Mesenchymal stem cell (in vitro differentiated cells and primary cell): ENCODE results near the gene PANK1.

Source experiments
- DNase-seq: peaks from one replicate; pipeline ENCODE4 v3.0.0-alpha.2; 2013
- H2AFZ ChIP-seq: one replicate; pipeline ENCODE4 v1.6.1; 2013; ENCODE audit warnings: low read depth, mild to moderate bottlenecking, control low read depth, inconsistent platforms, low read length, moderate library complexity
- H2AK5ac ChIP-seq: 2 replicates; pipeline ENCODE4 v1.6.1; 2013; ENCODE audit warnings: low read length, moderate library complexity, mild to moderate bottlenecking, inconsistent platforms; ENCODE audit not compliant: severe bottlenecking
- H2BK120ac ChIP-seq: one replicate; pipeline ENCODE4 v1.6.1; 2013; ENCODE audit warnings: low read depth, mild to moderate bottlenecking, inconsistent platforms, low read length, moderate library complexity
- H2BK12ac ChIP-seq, 2 experiments: one replicate each; pipeline ENCODE4 v1.6.1; 2013; ENCODE audit warnings: inconsistent platforms in 2 of 2, low read length in 2 of 2, mild to moderate bottlenecking in 2 of 2, moderate library complexity in 2 of 2, control low read depth in 1 of 2
- H2BK15ac ChIP-seq: one replicate; pipeline ENCODE4 v1.6.1; 2013; ENCODE audit warnings: mild to moderate bottlenecking, low read depth, inconsistent platforms; ENCODE audit not compliant: poor library complexity, severe bottlenecking
- H2BK5ac ChIP-seq: 2 replicates; pipeline ENCODE4 v1.6.1; 2013; ENCODE audit warnings: low read depth, mild to moderate bottlenecking, low read length, control low read depth, inconsistent platforms; ENCODE audit not compliant: poor library complexity, severe bottlenecking
- H3K14ac ChIP-seq, 2 experiments: one replicate each; pipeline ENCODE4 v1.6.1; 2013; ENCODE audit warnings: inconsistent platforms in 2 of 2, low read length in 2 of 2, control low read depth in 1 of 2, mild to moderate bottlenecking in 1 of 2, moderate library complexity in 1 of 2
- H3K18ac ChIP-seq, 2 experiments: one replicate each; pipeline ENCODE4 v1.6.1; 2013; ENCODE audit warnings: inconsistent platforms in 2 of 2, low read length in 2 of 2, control low read depth in 1 of 2, low read depth in 1 of 2, mild to moderate bottlenecking in 1 of 2
- H3K23ac ChIP-seq, 2 experiments: one replicate each; pipeline ENCODE4 v1.6.1; 2013; ENCODE audit warnings: inconsistent platforms in 2 of 2, low read length in 2 of 2, mild to moderate bottlenecking in 2 of 2, moderate library complexity in 2 of 2, control low read depth in 1 of 2
- H3K27ac ChIP-seq: 2 replicates; pipeline ENCODE4 v1.5.1; 2013; ENCODE audit warnings: mild to moderate bottlenecking, moderate library complexity, low read length, control low read depth, inconsistent platforms; ENCODE audit not compliant: poor library complexity, severe bottlenecking
- H3K27me3 ChIP-seq, 2 experiments: 2 replicates each; pipeline versions ENCODE4 v1.6.1 to v1.7.0; 2013; ENCODE audit warnings: low read length in 2 of 2, mild to moderate bottlenecking in 2 of 2, moderate library complexity in 2 of 2, control low read depth in 1 of 2, inconsistent platforms in 1 of 2; ENCODE audit not compliant: control insufficient read depth in 1 of 2, insufficient read depth in 1 of 2
- H3K36me3 ChIP-seq, 2 experiments: 2 replicates each; pipeline versions ENCODE4 v1.6.1 to v1.7.0; 2013; ENCODE audit warnings: low read length in 2 of 2, control low read depth in 1 of 2, inconsistent platforms in 1 of 2, low read depth in 1 of 2, mild to moderate bottlenecking in 1 of 2; ENCODE audit not compliant: insufficient read depth in 2 of 2, control insufficient read depth in 1 of 2
- H3K4ac ChIP-seq, 2 experiments: one replicate each; pipeline ENCODE4 v1.6.1; 2013; ENCODE audit warnings: inconsistent platforms in 2 of 2, low read length in 2 of 2, mild to moderate bottlenecking in 2 of 2, moderate library complexity in 2 of 2, control low read depth in 1 of 2, low read depth in 1 of 2
- H3K4me1 ChIP-seq: 2 replicates; pipeline ENCODE4 v1.6.1; 2013; ENCODE audit warnings: low read depth, low read length, control low read depth; ENCODE audit not compliant: control insufficient read depth, insufficient read depth
- H3K4me2 ChIP-seq: 2 replicates; pipeline ENCODE4 v1.6.1; 2013; ENCODE audit warnings: low read length, mild to moderate bottlenecking, inconsistent platforms; ENCODE audit not compliant: poor library complexity, severe bottlenecking
- H3K4me3 ChIP-seq, 2 experiments: 2 replicates each; pipeline versions ENCODE4 v1.5.1 to v1.7.0; 2013; ENCODE audit warnings: low read length in 2 of 2, mild to moderate bottlenecking in 2 of 2, control low read depth in 1 of 2, low read depth in 1 of 2; ENCODE audit not compliant: insufficient read depth in 1 of 2
- H3K79me1 ChIP-seq: replicated peaks from 2 replicates; pipeline ENCODE4 v1.6.1; 2013; ENCODE audit warnings: mild to moderate bottlenecking, control low read depth, low read length, inconsistent platforms; ENCODE audit not compliant: poor library complexity, severe bottlenecking
- H3K9ac ChIP-seq: 2 replicates; pipeline ENCODE4 v1.7.0; 2013; ENCODE audit warnings: mild to moderate bottlenecking, low read length, moderate library complexity
- H3K9me3 ChIP-seq: 2 replicates; pipeline ENCODE4 v1.7.0; 2013; ENCODE audit warnings: mild to moderate bottlenecking, low read length; ENCODE audit not compliant: control insufficient read depth
- H4K8ac ChIP-seq: one replicate; pipeline ENCODE4 v1.6.1; 2013; ENCODE audit warnings: inconsistent platforms, mild to moderate bottlenecking, low read length, moderate library complexity
- H4K91ac ChIP-seq: one replicate; pipeline ENCODE4 v1.6.1; 2013; ENCODE audit warnings: mild to moderate bottlenecking, low read length, inconsistent platforms
- WGBS: methylation state at CpG from one replicate; pipeline ENCODE4 v1.1.7; 2013; ENCODE audit warnings: mixed read lengths; 5-methylcytosine and 5-hydroxymethylcytosine counted together

Gene PANK1

GRCh38 chr10:89556600-89556999 is 88.4 kb downstream of the PANK1 start:
- no peak for DNase-seq
- Histone ChIP-seq H4K8ac (no peak overlapping the region), H2AK5ac (no peak overlapping the region), H3K36me3 (no peaks in the 10 kb centered on the region), H3K14ac (no peak overlapping the region), H4K91ac (no peak overlapping the region), H3K18ac (no peak overlapping the region), H2BK15ac (no peak overlapping the region), H3K23ac (no peak overlapping the region), H3K4ac (no peak overlapping the region), H3K4me2 (no peak overlapping the region), H2AFZ (no peak overlapping the region), H3K27me3 (peaks cover 0 to 11% of the 10 kb centered on the region in 2 experiments), H2BK5ac (no peak overlapping the region), H3K9ac (no peak overlapping the region), H2BK120ac (no peak overlapping the region), H3K79me1 (no peaks in the 10 kb centered on the region), H3K4me3 (no peak overlapping the region), H3K9me3 (no peaks in the 10 kb centered on the region), H3K27ac (peak overlapping the region; percentile 66), H3K4me1 (peaks cover 4% of the 10 kb centered on the region), H2BK12ac (no peak overlapping the region)
- WGBS: 100% methylated on average over 1 of the region's 1 CpG

- Histone ChIP-seq H3K27ac (peak overlapping the region; percentile 66), H2AK5ac (no peak overlapping the region), H4K8ac (no peak overlapping the region), H3K27me3 (peaks cover 0 to 13% of the 10 kb centered on the region in 2 experiments), H3K4me3 (no peak overlapping the region), H3K4me2 (no peak overlapping the region), H2BK5ac (no peak overlapping the region), H2BK12ac (no peak overlapping the region), H3K36me3 (no peaks in the 10 kb centered on the region), H3K4ac (no peak overlapping the region), H3K14ac (no peak overlapping the region), H3K23ac (no peak overlapping the region), H3K4me1 (peaks cover 4% of the 10 kb centered on the region), H2AFZ (no peak overlapping the region), H2BK120ac (no peak overlapping the region), H3K9me3 (no peaks in the 10 kb centered on the region), H3K18ac (peak overlapping the region in 1 of 2 experiments; percentile 7), H4K91ac (no peak overlapping the region), H3K9ac (no peak overlapping the region), H2BK15ac (no peak overlapping the region), H3K79me1 (no peaks in the 10 kb centered on the region)
- WGBS: 91% methylated on average over 6 of the region's 7 CpGs
- no peak for DNase-seq
Measured at GRCh38 chr10:89555688-89556445, 89.2 kb downstream of the PANK1 start.

- no peak overlapping the region for H2BK5ac ChIP-seq
- no peak overlapping the region for H2AFZ ChIP-seq
Measured at GRCh38 chr10:89554433-89554832, 90.6 kb downstream of the PANK1 start.

DNA sequence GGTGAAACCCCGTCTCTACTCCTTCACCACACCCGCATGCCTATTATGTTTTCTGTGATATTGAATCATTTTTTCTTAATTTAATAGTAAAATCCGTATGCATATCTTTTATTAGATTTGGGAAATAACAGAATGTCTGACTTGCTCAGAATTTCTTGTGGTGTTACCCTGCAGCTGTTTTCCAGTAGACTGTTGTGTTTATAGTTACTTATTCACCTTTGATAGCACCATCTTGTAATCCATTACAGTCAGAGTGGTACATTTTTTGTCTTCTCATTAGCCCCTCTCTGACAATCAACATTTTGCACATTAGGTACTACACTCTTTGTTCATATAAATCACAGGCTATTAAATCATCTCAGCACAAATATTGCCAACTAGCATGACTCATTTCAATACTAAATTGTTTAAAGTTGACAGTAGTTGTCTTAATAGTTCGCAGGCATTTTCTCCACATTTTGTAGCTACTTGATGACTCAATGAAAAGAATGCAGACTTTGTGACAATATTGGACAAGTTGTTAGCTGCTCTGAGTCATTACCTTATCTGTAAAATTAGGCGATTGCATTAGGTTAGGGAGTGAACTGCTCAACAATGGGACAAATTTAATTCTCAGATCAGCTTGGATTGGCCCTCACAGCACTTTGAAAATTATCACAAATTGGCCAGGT is 91.8 kb downstream of the PANK1 start:
- Histone ChIP-seq H3K27me3 (peaks cover 0 to 26% of the 10 kb centered on the region in 2 experiments), H2BK15ac (no peak overlapping the region), H4K91ac (no peak overlapping the region), H3K14ac (no peak overlapping the region), H3K36me3 (no peaks in the 10 kb centered on the region), H2AK5ac (no peak overlapping the region), H2AFZ (no peak overlapping the region), H3K9me3 (no peaks in the 10 kb centered on the region), H3K18ac (no peak overlapping the region), H2BK12ac (no peak overlapping the region), H3K4me2 (no peak overlapping the region), H3K4ac (no peak overlapping the region), H3K79me1 (no peaks in the 10 kb centered on the region), H3K27ac (peak overlapping the region; percentile 77), H3K23ac (no peak overlapping the region), H3K4me1 (peaks cover 4% of the 10 kb centered on the region), H3K9ac (no peak overlapping the region), H3K4me3 (no peak overlapping the region), H4K8ac (no peak overlapping the region), H2BK5ac (no peak overlapping the region), H2BK120ac (no peak overlapping the region)
- 5% methylated on average over 2 of the region's 5 CpGs for WGBS
- peak; percentile 88 for DNase-seq

More at GRCh38 chr10:89554433-89554832, 90.6 kb downstream of the PANK1 start:
- H3K23ac ChIP-seq: no peak overlapping the region
- peak overlapping the region; percentile 92 for H2AK5ac ChIP-seq
- no peak for DNase-seq
- H3K4ac ChIP-seq: no peak overlapping the region
- H3K79me1 ChIP-seq: no peaks in the 10 kb centered on the region
- H3K27me3 ChIP-seq: peaks cover 0 to 26% of the 10 kb centered on the region in 2 experiments
- no peaks in the 10 kb centered on the region for H3K36me3 ChIP-seq
- H3K4me3 ChIP-seq: no peak overlapping the region
- H3K27ac ChIP-seq: no peak overlapping the region
- H3K4me1 ChIP-seq: peaks cover 4% of the 10 kb centered on the region
- no peak overlapping the region for H4K8ac ChIP-seq
- no peaks in the 10 kb centered on the region for H3K9me3 ChIP-seq
- H4K91ac ChIP-seq: no peak overlapping the region
- H2BK15ac ChIP-seq: no peak overlapping the region
- H3K14ac ChIP-seq: no peak overlapping the region
- peak overlapping the region in 1 of 2 experiments; percentile 11 for H3K18ac ChIP-seq
- H3K9ac ChIP-seq: no peak overlapping the region
- peak overlapping the region in 1 of 2 experiments; percentile 42 for H2BK12ac ChIP-seq
- H2BK120ac ChIP-seq: no peak overlapping the region
- 75% methylated on average over 1 of the region's 1 CpG for WGBS
- no peak overlapping the region for H3K4me2 ChIP-seq
